Ovary (tissue), 9 donors: ENCODE data around the gene F8. TPM values are rescaled to one million over a fixed set of nuclear protein-coding genes. Genes with fewer than 3 reads are reported as not detected.

ENCODE experiments used
- DNase-seq, 5 donors: peaks; one replicate each; pipeline ENCODE4 v3.0.0-alpha.2; 2019 to 2020
- H3K27ac ChIP-seq, 2 donors: fragments of 200-600 bp; one replicate each; pipeline versions ENCODE4 v1.5.1 to v1.8.0; 2019 to 2022
- H3K27me3 ChIP-seq: fragments of 200-600 bp; one replicate; pipeline ENCODE4 v1.8.0; 2022
- H3K36me3 ChIP-seq: fragments of 200-600 bp; sonication (generic); one replicate; pipeline ENCODE4 v1.5.1; 2019
- H3K4me1 ChIP-seq: one replicate; pipeline ENCODE4 v1.8.1; 2013; ENCODE audit warnings: mild to moderate bottlenecking, moderate library complexity; ENCODE audit not compliant: insufficient read depth
- H3K4me3 ChIP-seq: fragments of 200-600 bp; sonication (generic); one replicate; pipeline ENCODE4 v1.5.1; 2017
- H3K9me3 ChIP-seq, 2 donors: fragments of 200-600 bp in 1 of 2; sonication (generic) in 1 of 2; one replicate each; pipeline versions ENCODE4 v1.5.1 to v1.8.1; 2013 to 2019; ENCODE audit warnings: mild to moderate bottlenecking in 1 of 2, moderate library complexity in 1 of 2
- CTCF ChIP-seq, 3 donors: fragments of 450-650 bp in 2 of 3; fragments of 200-600 bp in 1 of 3; IDR thresholded peaks; one replicate each; pipeline versions ENCODE4 v1.5.1 to v1.8.0; 2016 to 2022; ENCODE audit warnings: antibody characterized with exemption in 3 of 3, mild to moderate bottlenecking in 1 of 3
- EP300 ChIP-seq: sonication (generic); formaldehyde crosslinking; IDR thresholded peaks from one replicate; pipeline ENCODE4 v1.6.1; 2017; ENCODE audit warnings: antibody characterized with exemption
- POLR2A ChIP-seq: fragments of 450-650 bp; IDR thresholded peaks from one replicate; pipeline ENCODE4 v1.6.1; 2017; ENCODE audit warnings: antibody characterized with exemption, mild to moderate bottlenecking, moderate library complexity
- WGBS, 3 donors: extraction: QIAGEN DNeasy Blood & Tissue Kit in 1 of 3; methylation state at CpG; one replicate each; pipeline versions ENCODE4 v1.1.5 to v1.1.7; 2013 to 2017; 5-methylcytosine and 5-hydroxymethylcytosine counted together
- intact Hi-C, 4 donors: fragments of 100-400 bp; cut with DNase I; formaldehyde crosslinking; loops; one replicate each; pipeline versions ENCODE4 v1.11.0 to v1.15.1; 2022 to 2023
- polyA plus RNA-seq, 2 donors: library from polyadenylated mRNA; stranded (reverse); fragments of 200-250 nt in 1 of 2; fragments of 350-450 nt in 1 of 2; fragmentation: Illumina TruSeq in 1 of 2; extraction: RNeasy Lipid Tissue Mini Kit (QIAGEN cat#74804) in 1 of 2; gene quantifications; one replicate each; pipeline ENCODE4 v1.2.3, GENCODE V29; 2013 to 2014
- total RNA-seq, 7 donors: library from RNA; depleted of rRNA in 2 of 7; stranded (reverse); fragments of >200 nt in 2 of 7; fragmentation: NEBNext Ultra II Directional in 3 of 7; extraction: Animal tissue kit (Norgen Biotek cat#: 25700) in 3 of 7; gene quantifications; one replicate each; pipeline versions ENCODE4 v1.1.0 to v1.2.4, GENCODE V29; 2016 to 2023
- donor health status: DM: no; HTN: no; CAD: no; lungs with moderate emphysema.
- donor health status: DM: no; HTN: no; CAD: no.
- donor health status: Bipolar disorder and iron deficiency.
- donor health status: DM: yes; HTN: yes; CAD: no.
- donor health status: DM: no; HTN: no; CAD: no.
- donor health status: DM: yes; HTN: yes; CAD: no.

F8 gene
- total and polyA plus RNA-seq, 9 donors, result 15.3 to 77.5 (median 22.2) TPM

GRCh38 chrX:155005190-155005589 is 17.3 kb downstream of the F8 start:
- no peak for DNase-seq
- Histone ChIP-seq H3K4me3 (no peak overlapping the region), H3K36me3 (no peaks in the 10 kb centered on the region), H3K27ac (no peak overlapping the region), H3K27me3 (no peaks in the 10 kb centered on the region), H3K4me1 (peaks cover 3% of the 10 kb centered on the region), H3K9me3 (no peaks in the 10 kb centered on the region)
- 87 to 98% (median 94%) methylated on average over 2 of the region's 2 CpGs for WGBS, 3 donors
- intact Hi-C loops, result no loop called here
- TF ChIP-seq EP300 (no peak), CTCF (IDR thresholded peaks at IDR 0.05) (no peak), POLR2A (no peak)

- Histone ChIP-seq H3K4me1 (no peaks in the 10 kb centered on the region), H3K36me3 (no peaks in the 10 kb centered on the region), H3K9me3 (no peaks in the 10 kb centered on the region), H3K27ac (no peak overlapping the region), H3K27me3 (no peaks in the 10 kb centered on the region), H3K4me3 (no peak overlapping the region)
- DNase-seq, result no peak
- 79 to 84% (median 79%) methylated on average over 4 of the region's 4 CpGs for WGBS, 3 donors
- intact Hi-C loops, result no loop called here
- TF ChIP-seq POLR2A (no peak), CTCF (IDR thresholded peaks at IDR 0.05) (no peak), EP300 (no peak)
Measured at GRCh38 chrX:155001873-155002272, 20.6 kb downstream of the F8 start.

- intact Hi-C loops, result no loop called here
Measured at GRCh38 chrX:155000841-155001240, 21.7 kb downstream of the F8 start.

GRCh38 chrX:154998204-154998880 is 24.2 kb downstream of the F8 start:
- Histone ChIP-seq H3K4me3 (no peak overlapping the region), H3K4me1 (no peaks in the 10 kb centered on the region), H3K36me3 (no peaks in the 10 kb centered on the region), H3K9me3 (no peaks in the 10 kb centered on the region), H3K27ac (no peak overlapping the region), H3K27me3 (no peaks in the 10 kb centered on the region)
- no peak for DNase-seq
- no peak for TF ChIP-seq CTCF (IDR thresholded peaks at IDR 0.05)
- no peak for TF ChIP-seq POLR2A
- no peak for TF ChIP-seq EP300
- intact Hi-C loops, result no loop called here
- 62 to 78% (median 66%) methylated on average over 1 of the region's 1 CpG for WGBS, 3 donors

More at GRCh38 chrX:155000841-155001240, 21.7 kb downstream of the F8 start:
- H3K9me3 ChIP-seq, result no peaks in the 10 kb centered on the region
- H3K27me3 ChIP-seq, result no peaks in the 10 kb centered on the region
- TF ChIP-seq POLR2A, result no peak
- no peak for TF ChIP-seq EP300
- no peak for TF ChIP-seq CTCF (IDR thresholded peaks at IDR 0.05)
- DNase-seq, result no peak
- H3K27ac ChIP-seq, result no peak overlapping the region
- H3K36me3 ChIP-seq, result no peaks in the 10 kb centered on the region
- H3K4me1 ChIP-seq, result no peaks in the 10 kb centered on the region
- H3K4me3 ChIP-seq, result no peak overlapping the region
- WGBS, 3 donors, result 71 to 75% (median 75%) methylated on average over 1 of the region's 1 CpG
